GM23338 (cell line): ENCODE results near the gene FNDC3B. TPM values are rescaled to one million over a fixed set of nuclear protein-coding genes. Genes with fewer than 3 reads are reported as not detected.

ENCODE experiments used
- CREB1 ChIP-seq: fragments of 250-450 bp; sonication (Bioruptor Pico); IDR thresholded peaks from 2 replicates; pipeline ENCODE4 v1.5.0; 2020; ENCODE audit warnings: low read depth, mild to moderate bottlenecking, moderate library complexity
- CTCF ChIP-seq, 2 experiments: fragments of 200-600 bp in 1 of 2; sonication (generic) in 1 of 2; conservative IDR thresholded peaks; 2 replicates each; pipeline versions ENCODE4 v1.5.1 to v1.6.1; 2016 to 2017; ENCODE audit warnings: antibody characterized with exemption in 2 of 2, low read depth in 2 of 2, mild to moderate bottlenecking in 2 of 2, moderate library complexity in 1 of 2
- ETS1 ChIP-seq: IDR thresholded peaks from 2 replicates; pipeline ENCODE4 v1.6.1; 2016; ENCODE audit warnings: antibody characterized with exemption
- EZH2 ChIP-seq: fragments of 200-600 bp; sonication (generic); IDR thresholded peaks from one replicate; pipeline ENCODE4 v1.8.0; 2017; ENCODE audit warnings: antibody characterized with exemption, mild to moderate bottlenecking, low read depth; ENCODE audit not compliant: unreplicated experiment
- EZH2phosphoT487 ChIP-seq: fragments of 200-600 bp; sonication (generic); IDR thresholded peaks from one replicate; pipeline ENCODE4 v1.8.1; 2018; ENCODE audit warnings: antibody characterized with exemption; ENCODE audit not compliant: unreplicated experiment
- JUNB ChIP-seq: IDR thresholded peaks from one replicate; pipeline ENCODE4 v1.6.1; 2016; ENCODE audit warnings: antibody characterized with exemption; ENCODE audit not compliant: unreplicated experiment
- REST ChIP-seq: IDR thresholded peaks from one replicate; pipeline ENCODE4 v1.6.1; 2018; ENCODE audit warnings: antibody characterized with exemption; ENCODE audit not compliant: unreplicated experiment
- ZNF114 ChIP-seq: fragments of 250-450 bp; sonication (Bioruptor Pico); IDR thresholded peaks from 2 replicates; pipeline ENCODE4 v1.5.0; 2020; ENCODE audit warnings: mild to moderate bottlenecking, moderate library complexity
- ZNF331 ChIP-seq: fragments of 250-450 bp; sonication (Bioruptor Pico); IDR thresholded peaks from 2 replicates; pipeline ENCODE4 v1.5.0; 2020; ENCODE audit warnings: low read depth, mild to moderate bottlenecking, moderate library complexity
- ZNF462 ChIP-seq: fragments of 250-450 bp; sonication (Bioruptor Pico); IDR thresholded peaks from 2 replicates; pipeline ENCODE4 v1.5.0; 2020; ENCODE audit warnings: mild to moderate bottlenecking, moderate library complexity
- polyA plus RNA-seq: library from polyadenylated mRNA; unstranded; fragments of >200 nt; fragmentation: Nextera tagmentation; extraction: Ambion mirVana; gene quantifications from 2 replicates; pipeline ENCODE4 v1.2.1, GENCODE V29; 2016
- total RNA-seq: library from RNA; depleted of rRNA; stranded (reverse); fragments of >200 nt; shearing (Covaris generic); gene quantifications from 2 replicates; pipeline ENCODE4 v1.2.3, GENCODE V29; 2014

FNDC3B gene
- total and polyA plus RNA-seq, 2 experiments from 2014 or later: 19.1 to 55.4 TPM

GRCh38 chr3:172065527-172065926, 26.1 kb downstream of the FNDC3B start (continued):
- TF ChIP-seq ZNF462 (CRISPR knock-in tag) (no peak), REST (no peak), CREB1 (CRISPR knock-in tag) (no peak), ZNF114 (CRISPR knock-in tag) (no peak), EZH2 (no peak), JUNB (no peak), EZH2phosphoT487 (no peak), ETS1 (no peak), ZNF331 (no peak), CTCF (conservative IDR thresholded peaks at IDR 0.05; ENCODE audit: low read depth in 2 of 2) (no peak)
